GM12801 (cell line): Measurements from ENCODE around the gene TCHP.

Experiments
- CTCF ChIP-seq: IDR thresholded peaks from one replicate; pipeline ENCODE4 v1.5.1; 2011; ENCODE audit warnings: control low read depth; ENCODE audit not compliant: insufficient read length; ENCODE audit errors: extremely low read depth

Gene TCHP

GRCh38 chr12:109963743-109964429 lies 63.8 kb downstream of the TCHP start:
- TF ChIP-seq CTCF: no peak

- TF ChIP-seq CTCF: no peak
Observed at GRCh38 chr12:109966546-109966945, 66.5 kb downstream of the TCHP start.

GRCh38 chr12:109967383-109968031 lies 67.4 kb downstream of the TCHP start:
- no peak for TF ChIP-seq CTCF
